NCI-H187 (cell line): ENCODE results near the gene DLGAP4.
"Not testable (repeated sequence)": the region's sequence is repeated elsewhere in the genome, so short reads cannot be mapped to it uniquely, and the experiment has no call there.

Source experiments
- DNase-seq, 2 experiments: peaks; one replicate each; lab custom pipeline; 2025; lab: John Stamatoyannopoulos, UW

DLGAP4 gene

DNA sequence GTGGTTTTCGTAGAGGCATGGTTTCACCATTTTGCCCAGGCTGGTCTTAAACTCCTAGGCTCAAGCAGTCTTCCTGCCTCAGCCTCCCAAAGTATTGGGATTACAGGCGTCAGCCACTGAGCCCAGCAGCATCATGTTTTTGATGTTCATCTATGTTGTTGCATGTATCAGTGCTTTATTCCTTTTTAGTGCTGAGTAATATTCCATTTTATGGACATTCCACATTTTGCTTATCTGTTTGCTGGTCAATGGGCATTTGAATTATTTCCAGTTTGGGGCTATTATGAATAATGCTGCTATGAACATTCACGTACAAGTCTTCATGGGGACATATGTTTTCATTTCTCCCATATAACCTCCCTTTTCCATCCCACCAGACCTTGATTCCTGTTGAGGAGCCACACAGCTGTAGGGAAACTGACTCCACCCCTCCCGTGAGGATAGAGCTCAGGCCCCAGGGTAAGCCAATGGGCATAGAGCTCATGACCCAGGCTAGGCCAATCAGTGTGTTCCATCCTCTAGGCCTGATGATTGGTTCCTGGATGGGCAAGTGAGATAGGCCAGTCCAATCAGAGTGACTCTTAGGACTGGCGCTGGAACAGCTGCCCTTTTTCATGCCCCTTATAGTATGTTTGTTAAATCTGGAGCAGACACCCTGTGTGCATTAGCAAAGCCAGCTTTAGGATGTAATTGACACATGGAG lies 49.5 kb downstream of the DLGAP4 start:
- no peak for DNase-seq

DNA sequence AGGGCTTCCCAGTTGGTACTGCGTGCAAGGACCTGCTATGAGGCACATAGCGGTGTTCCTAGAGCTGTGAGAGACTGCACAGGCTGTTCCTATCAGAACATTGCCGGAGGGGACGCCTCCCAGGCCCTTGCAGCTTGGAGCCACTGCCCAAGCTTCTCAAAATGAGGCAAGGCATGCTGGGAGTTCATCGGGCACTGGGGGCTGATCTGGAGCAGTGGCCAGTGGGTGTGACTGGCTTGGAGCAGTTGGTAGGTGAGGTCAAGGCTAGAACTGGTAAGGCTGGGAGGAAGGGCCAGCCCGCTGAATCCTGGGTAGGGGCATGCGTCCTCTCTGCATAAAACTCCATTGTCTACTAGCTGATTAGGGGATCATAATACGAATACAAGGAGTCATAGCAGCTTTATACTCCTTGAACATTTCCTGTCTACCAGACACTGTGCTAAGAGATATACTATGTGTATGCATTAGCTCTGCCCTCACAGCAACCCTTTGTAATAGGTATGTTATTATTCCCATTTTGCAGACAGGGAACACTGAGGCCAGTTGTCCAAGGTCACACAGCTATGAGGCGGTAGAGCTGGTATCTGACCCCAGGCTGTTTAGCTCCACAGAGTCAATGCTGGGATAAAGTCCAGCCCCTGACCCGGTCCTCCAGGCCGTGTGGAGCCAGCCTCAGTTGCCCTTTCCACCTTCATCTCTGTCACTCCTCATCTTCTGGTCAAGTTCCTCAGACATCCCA lies 53.7 kb downstream of the DLGAP4 start:
- DNase-seq = no peak

DNA sequence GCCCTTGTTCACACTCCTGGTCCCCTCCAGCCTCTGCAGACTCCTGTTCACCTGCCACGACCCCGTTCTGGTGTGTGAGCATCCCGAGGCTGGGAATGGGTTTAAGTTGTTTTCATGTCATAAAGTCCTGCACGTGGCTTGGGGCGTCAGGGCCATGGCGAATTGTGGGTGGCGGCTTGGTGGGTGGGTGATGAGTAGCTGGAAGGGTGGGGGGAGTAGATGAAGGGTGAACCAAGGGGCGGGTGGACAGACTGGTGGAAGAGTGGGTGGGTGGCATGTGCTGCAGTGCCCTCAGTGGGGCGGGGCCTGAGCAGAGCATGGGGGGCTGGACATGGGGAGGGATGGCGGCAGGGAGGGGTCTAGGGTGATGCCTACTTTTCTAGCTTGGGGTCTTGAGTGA lies 54.3 kb downstream of the DLGAP4 start:
- no peak for DNase-seq

DNA sequence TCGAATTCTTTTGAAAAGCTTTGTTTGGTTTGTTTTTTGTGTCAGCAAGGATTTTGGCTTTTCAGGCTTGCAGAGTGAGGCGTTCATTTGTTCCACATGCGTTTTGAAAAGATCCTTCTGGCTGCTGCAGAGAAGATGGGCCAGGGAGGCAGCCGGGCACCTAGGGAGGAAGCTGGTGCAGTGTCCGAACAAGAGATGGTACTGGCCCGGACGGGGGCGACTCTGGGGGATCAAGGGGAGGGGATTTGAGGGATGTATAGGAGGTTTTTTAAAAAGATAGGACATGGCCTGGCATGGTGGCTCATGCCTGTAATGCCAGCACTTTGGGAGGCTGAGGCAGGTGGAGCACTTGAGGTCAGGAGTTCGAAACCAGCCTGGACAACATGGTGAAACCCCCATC lies 55.3 kb downstream of the DLGAP4 start:
- DNase-seq = no peak

DNA sequence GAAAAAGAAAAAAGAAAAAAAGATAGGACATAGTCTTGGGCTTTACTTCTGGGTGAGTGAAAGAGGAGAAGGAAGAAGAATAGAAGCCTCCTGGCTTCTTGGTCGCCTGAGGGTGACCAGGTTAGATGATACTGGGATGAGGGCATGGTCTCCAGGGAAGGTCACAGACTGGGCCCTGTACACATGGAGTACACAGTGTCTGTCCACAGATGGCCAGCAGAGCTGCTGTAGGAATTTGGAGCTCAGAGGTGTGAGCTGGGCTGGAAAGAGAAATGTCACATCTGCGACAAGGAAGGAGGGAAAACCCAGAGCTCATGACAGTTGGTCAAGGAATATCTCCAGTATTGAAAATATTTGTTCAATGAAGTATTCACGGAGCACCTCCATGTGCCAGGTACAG lies 56.1 kb downstream of the DLGAP4 start:
- DNase-seq = no peak

DNA sequence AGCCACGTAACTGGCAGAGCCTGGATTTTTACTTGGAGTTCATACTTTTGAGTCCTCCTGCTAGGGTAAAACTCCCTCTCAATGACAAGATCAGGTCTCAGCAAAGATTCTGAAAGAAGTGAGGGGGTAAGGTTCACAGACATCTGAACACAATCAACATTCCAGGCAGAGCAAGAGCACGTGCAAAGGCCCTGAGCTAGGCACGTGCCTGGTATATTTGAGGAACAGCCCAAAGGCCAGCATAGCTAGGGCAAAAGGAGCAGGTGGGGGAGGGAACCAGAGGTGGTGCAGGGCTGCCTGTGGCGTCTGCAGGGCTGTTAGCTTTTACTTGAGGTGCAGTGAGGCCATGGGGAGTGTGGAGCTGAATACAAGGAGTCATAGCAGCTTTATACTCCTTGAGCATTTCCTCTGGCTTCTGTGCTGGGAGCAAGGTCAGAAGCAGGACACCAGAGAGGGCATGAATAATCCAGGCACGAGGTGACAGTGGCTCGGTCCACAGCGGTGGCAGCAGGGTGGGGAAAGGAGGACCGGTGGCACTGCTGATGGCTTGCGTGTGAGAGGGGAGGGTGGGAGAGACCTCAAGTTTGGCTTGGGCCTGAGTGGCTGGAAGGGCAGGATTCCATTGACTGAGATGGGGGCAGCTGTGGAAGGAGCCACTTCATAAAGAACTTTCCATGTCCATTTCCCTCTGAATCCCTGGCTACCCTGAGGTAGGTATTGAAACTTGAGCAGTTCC lies 57.0 kb downstream of the DLGAP4 start:
- no peak for DNase-seq

DNA sequence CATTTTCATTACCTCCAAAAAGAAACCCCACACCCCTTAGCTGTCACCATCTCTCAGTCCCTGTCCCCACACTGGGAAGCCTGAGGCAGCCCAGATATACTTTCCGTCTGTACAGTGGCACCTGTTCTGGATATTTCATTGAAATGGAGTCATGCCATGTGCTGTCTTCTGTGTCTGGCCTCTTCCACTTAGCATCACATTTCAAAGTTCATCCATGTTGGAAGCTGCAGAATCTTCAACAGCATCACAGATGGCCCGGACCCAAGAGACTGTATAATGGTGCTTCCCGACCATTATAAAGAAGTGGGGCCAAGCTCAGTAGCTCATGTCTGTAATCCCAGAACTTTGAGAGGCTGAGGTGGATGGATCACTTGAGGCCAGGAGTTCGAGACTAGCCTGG lies 58.4 kb downstream of the DLGAP4 start:
- DNase-seq = no peak

DNA sequence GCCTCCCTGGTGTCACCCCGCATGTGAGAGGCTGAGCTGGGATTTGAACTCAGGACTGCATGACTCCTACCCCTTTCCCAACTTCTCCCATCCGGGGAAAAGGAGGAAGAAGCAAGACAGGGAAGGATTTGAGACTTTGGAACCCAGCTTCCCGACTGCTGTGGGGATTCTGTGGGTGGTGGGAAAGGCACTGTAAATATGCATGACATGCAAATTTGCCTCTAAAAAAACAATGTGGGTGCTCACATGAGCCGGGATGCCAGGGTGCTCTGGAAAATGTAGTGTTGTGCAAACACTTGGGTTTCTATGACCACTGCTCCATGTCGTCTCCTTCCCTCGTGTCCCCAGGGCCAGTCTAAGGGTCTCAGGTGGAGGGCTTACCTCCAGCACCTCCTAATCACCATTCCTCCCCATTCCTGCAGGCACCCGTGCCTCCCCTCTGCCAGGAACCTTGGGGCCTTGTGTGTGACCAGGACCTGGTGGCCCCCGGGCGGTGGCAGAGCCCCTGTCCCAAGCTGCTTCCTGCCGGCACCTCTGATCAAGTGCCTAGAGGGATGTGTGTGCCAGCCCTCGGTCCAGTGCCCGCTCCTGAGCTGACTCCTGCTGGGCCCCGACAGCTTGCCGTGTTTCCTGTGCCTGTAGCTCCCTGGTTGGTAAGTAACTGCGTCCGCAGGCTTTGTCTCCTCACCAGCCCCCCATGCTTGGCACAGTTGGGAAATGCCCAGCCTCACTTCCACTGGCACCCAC lies 60.7 kb downstream of the DLGAP4 start:
- no peak for DNase-seq

DNA sequence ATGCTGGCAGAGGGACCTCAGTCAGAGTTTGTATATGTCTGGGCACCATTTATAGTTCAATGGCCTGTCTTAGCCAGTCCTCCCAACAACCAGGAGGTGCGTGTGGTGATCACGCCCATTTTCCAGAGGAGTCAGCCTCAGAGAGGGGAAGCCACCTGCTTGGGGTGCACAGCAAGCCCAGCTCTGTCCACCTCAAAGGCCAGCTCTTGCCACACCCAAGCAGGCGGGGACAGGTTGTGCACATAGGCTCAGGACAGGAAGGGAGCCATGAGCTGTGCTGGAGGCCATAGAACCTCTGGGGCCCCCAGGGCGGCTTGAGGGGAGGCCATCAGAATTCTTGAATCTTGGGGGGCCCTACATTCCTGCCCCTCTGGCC lies 61.2 kb downstream of the DLGAP4 start:
- no peak for DNase-seq

DNA sequence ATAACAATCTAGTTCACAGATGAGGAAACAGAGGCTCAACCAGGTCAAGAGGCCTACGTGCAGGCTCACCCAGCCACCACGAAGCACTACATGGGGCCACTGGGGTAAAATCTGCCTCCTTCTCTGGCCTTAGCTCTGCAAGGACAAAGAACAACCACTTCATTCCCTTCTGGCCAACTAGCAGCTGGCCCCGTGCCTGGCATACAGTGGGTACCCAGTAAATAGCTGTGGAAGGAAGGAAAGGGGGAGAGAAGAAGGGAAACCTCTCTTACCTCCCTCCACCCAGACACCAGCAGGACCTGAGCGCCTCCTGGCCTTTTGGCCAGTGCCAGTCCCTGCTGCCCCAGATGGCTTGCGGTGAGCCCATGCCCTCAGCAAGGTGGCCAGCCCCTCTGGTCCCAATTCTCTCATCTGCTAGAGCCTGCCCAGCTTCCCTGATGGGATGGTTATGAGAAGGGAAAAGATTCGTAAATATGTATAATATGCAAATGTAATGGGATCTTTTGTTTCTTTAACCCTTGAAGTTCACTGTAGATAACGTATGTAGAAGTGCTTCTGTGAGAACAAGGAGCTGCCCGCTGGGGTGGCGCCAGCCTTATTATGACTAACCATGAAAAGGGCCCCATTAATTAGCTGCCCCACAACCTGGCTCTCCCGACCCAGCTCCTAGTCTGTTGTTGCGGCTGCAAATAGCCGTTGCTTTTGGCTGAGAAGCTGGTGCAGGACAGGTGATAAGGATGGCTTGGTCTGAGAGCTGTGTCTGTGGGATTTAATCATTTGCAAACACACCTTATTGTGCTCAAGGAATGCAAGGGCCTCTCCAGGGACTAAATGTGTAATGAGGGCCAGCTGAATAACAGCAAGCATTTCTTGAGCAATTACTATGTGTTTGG lies 62.0 kb downstream of the DLGAP4 start:
- DNase-seq = no peak

DNA sequence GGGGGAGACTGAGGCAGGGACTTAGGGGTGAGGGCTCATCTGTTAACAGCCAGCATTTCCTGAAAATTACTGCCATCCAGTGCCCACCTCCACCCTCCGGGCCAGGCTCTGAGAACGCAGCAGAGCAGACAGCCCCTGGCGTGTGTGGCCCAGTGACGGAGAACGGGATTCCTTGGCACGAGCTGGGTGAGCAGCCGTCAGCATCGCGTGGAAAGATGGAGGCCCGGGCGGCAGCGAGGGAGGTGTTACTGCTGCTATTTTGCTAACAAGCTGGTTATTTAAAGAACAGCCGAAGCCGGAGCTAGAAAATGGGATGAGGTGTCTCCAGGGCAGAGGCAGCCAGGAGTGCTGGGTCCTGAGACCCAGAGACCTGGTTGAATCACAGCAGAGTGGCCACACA lies 62.7 kb downstream of the DLGAP4 start:
- DNase-seq = no peak

DNA sequence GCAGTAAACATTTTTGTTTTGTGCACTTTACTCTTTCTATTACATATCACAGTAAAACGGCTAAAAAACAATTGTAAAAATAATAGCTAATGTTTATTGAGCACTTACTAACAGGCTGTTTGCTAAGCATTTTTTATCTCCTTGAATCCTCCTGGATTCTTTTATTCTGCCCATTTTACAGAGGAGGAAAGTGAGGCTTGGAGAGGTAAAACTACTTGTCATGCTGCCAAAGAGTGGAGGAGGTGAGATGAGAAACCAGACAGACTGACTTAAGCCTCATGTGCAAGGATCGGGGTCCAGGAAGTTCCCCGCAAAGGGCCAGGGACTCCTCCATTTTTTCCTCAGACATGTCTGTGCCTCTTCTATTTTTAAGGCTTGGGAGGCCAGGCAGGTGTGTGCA lies 63.6 kb downstream of the DLGAP4 start:
- DNase-seq = no peak

DNA sequence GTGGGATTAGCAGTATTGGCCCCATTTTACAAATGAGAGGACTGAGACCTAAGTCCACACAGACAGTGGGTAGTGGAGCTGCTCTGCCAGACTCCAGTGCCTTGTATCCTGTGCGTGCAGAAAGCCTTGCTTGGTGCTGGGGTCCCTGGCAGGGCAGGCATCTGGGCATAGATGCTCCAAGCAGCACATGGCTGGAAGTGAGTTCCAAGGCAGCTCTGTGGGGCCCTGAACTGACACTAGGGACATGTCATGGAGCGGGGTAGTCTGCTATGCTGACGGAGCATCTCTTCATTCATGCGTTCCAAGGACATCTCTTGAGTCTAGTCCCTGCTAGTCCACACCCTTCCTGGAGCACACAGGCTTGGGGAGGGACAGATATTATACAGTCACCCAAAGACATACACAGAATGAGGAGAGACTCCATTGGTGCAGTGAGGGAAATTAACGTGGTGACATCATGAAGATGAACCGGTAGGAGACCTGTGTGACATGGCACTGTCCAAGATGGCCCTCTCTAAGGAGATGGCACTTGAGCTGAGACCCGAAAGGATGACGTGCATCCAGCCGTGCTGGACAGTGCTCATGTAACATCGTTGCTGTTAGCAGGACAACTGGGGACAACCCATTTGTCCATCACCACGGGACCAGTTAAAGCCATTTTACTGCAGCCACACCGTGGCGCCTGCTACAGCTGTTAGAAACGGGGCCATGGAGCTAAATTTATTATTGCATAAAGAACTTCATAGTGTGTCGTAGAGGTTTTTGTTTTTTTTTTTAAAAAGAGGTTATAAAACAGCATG lies 65.1 kb downstream of the DLGAP4 start:
- DNase-seq = no peak

DNA sequence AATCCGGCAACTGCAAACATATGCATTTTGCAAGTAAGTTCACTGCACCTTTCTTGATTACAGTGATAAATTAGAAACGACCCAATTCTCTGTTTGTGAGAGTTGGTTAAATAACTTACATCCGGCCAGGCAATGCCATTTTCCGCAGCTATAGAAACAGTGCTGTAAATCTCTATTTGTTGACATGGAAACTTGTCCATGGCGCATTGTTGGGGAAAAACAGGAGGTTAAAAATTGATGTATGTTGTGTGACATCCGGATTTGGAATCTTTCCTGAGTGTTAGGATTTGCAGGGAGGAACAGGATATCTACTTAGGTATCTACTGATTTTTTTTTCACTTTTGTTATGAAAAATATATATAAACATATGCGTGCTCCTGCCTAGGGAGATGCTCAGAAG lies 66.5 kb downstream of the DLGAP4 start:
- DNase-seq = no peak

DNA sequence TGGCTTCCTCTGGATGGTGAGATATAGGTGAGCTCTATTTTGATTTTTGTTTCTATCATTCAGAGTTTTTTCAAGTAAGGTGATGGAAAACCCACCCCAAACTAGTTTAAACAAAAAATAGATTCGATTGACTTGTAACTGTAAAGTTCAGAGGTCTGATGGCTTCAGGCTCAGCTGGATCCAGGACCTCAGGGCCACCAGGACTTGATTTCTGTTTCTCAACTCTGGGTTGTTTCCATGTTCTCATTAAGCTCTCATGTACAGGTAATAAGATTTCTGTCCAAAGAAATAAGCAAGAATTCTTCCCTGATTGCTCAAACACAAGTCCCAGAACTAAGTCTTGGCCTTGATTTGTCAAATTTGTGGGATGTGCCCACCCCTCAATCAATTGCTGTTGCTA lies 67.0 kb downstream of the DLGAP4 start:
- no peak for DNase-seq

DNA sequence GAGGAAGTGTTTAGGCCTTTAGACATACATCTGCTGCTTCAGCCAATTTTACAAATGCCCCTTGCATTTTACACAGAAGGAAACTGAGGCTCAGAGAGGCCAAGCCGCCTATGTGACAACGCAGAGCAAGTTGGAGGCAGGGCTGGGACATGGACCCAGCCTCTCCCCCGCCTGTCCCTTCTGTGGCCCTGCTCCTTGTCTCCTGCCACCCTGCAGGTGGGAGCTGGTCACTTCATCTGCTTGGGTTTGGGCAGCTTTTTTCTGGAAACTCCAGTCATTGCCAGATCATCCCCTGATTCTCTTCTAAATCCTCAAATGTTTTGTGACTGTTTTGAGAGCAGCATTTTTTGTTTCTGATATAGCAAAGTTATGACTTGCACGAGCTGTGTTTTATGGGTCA lies 68.9 kb downstream of the DLGAP4 start:
- DNase-seq = no peak

DNA sequence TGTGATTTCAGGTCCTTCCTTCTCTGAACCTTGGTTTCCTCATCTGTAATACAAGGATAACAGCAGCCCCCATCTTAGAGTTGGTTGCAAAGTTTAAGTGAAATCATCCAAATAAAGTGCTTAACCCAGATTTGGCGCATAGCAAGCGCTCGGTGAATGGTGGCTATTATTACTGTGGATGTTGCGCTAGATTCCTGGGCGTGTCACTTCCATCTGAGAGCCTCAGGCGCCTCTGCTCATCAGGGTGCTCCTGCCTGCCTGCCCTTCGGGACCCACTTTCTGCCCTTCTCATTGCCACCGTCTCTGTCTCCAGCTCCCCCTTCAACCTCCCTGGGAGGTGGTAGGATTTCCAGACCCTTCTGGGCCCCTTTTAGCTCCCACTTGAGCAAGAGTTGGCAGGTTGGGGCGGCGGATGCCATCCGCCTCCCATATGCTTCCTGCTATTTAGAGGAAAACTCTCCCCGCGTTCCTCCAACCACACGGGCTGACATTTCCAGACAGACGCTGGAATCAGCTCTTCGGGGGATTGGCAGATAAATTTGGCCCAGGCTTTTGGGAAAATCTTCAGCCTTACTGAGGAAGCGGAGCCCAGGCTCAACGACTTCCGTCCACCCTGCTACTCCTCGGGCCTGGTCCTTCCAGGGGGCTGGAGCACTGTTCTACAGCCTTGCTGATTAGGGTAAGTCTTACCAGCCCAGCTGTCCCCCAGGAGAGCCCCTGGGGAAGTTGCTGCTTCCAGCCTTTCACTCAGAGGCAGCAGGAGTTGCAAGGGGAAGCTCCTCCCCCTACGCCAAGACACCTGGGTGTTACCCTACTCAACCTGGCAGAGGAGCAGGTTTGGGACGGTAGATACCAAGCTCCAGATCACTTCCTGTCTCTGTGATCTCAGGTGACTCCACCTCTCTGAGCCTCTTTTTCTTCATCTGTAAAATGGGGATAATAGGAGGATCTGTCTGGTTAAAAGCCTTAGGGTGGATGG lies 71.5 kb downstream of the DLGAP4 start:
- no peak for DNase-seq

DNA sequence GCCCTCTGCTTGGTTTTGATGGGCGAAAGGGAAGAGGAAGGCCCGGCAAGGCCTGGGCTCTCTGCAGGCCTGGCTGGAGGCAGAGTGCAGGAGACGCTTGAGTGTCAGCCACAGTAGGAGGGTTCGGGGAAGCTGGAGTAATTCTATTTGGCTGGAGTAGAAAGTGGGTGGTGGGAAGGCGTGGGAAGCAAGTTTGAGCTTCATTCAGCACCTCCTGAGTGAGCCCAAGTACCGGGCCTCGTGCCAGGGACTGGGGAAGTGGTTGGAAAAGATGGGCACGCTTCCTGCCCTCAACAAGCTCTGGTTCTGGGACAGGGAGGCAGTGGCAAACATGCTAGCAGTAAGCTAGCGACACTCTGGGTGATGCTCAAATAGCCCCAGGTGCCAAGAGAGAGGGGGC lies 72.5 kb downstream of the DLGAP4 start:
- DNase-seq = no peak

DNA sequence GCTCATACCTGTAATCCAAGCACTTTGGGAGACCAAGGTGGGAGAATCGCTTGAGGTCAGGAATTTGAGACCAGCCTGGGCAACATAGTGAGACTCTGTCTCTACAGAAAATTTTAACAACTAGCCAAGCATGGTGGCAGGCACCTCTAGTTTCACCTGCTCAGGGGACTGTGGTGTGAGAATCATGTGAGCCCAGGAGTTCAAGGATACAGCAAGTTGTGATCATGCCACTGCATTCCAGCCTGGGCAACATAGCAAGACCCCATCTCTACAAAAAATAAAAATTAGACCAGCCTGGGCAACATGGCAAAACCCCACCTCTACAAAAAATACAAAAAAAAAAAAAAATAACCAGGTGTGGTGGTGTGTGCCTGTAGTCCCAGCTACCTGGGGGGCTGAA lies 73.8 kb downstream of the DLGAP4 start:
- DNase-seq = not testable (repeated sequence)
